Esophagus squamous epithelium (tissue), 4 donors: ENCODE measurements around the gene CRACDL.

Experiments
- POLR2A ChIP-seq, 4 donors: fragments of 450-650 bp; IDR thresholded peaks; one replicate each; pipeline ENCODE4 v1.6.1; 2017; ENCODE audit warnings: antibody characterized with exemption in 4 of 4, mild to moderate bottlenecking in 4 of 4, moderate library complexity in 3 of 4
- TF ChIP-seq, protein P1 (sequence below), 6 experiments: fragments of 450-650 bp in 4 of 6; fragments of 200-600 bp in 2 of 6; sonication (generic) in 2 of 6; IDR thresholded peaks; one replicate each; pipeline ENCODE4 v1.5.1; 2016 to 2019; ENCODE audit warnings: antibody characterized with exemption in 6 of 6, mild to moderate bottlenecking in 4 of 6, moderate library complexity in 4 of 6

DNA sequence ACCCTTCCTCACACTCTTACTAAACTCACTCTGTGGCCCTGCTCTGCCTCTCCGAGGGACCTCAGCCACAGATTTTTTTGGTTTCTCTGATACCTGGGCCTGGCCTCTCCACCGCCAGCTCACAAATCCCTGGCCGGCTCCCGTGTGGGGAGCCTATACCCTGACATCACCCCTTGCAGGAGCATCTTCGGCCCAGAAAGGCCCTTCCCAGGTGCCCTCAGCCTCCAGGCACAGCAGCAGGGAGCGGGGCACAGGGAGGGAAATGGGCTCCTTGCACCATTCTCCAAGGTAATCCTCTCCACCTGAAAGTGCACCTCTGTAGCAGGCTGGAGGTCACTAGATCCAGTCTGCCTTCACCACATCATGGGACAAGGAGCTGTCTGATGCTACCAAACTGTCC lies 43.2 kb downstream of the CRACDL start:
- TF ChIP-seq, protein P1, sequence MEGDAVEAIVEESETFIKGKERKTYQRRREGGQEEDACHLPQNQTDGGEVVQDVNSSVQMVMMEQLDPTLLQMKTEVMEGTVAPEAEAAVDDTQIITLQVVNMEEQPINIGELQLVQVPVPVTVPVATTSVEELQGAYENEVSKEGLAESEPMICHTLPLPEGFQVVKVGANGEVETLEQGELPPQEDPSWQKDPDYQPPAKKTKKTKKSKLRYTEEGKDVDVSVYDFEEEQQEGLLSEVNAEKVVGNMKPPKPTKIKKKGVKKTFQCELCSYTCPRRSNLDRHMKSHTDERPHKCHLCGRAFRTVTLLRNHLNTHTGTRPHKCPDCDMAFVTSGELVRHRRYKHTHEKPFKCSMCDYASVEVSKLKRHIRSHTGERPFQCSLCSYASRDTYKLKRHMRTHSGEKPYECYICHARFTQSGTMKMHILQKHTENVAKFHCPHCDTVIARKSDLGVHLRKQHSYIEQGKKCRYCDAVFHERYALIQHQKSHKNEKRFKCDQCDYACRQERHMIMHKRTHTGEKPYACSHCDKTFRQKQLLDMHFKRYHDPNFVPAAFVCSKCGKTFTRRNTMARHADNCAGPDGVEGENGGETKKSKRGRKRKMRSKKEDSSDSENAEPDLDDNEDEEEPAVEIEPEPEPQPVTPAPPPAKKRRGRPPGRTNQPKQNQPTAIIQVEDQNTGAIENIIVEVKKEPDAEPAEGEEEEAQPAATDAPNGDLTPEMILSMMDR (IDR thresholded peaks at IDR 0.05), result no peak
- TF ChIP-seq POLR2A (IDR thresholded peaks at IDR 0.05), result no peak
